K562 (cell line): ENCODE measurements around the gene TSR3. TPM values are rescaled to one million over a fixed set of nuclear protein-coding genes. Genes with fewer than 3 reads are reported as not detected.
A peak's percentile ranks its signal among the peaks of the same experiment; 100 is the strongest.

Source experiments
- ATF1 ChIP-seq, 2 experiments: fragments of 450-650 bp in 1 of 2; IDR thresholded peaks; 2 replicates each; pipeline ENCODE4 v1.6.1; 2016; ENCODE audit warnings: missing compliant biosample characterization in 1 of 2, missing genetic modification characterization in 1 of 2
- CREBBP ChIP-seq: IDR thresholded peaks from one replicate; pipeline ENCODE4 v1.6.1; 2012; ENCODE audit warnings: low read depth, mild to moderate bottlenecking, control low read depth, inconsistent platforms, low read length
- CREM ChIP-seq: IDR thresholded peaks from 2 replicates; pipeline ENCODE4 v1.6.1; 2014; ENCODE audit warnings: antibody characterized with exemption, low read depth
- E2F5 ChIP-seq: sonication (generic); formaldehyde crosslinking; IDR thresholded peaks from 2 replicates; pipeline ENCODE4 v1.8.0; 2022; ENCODE audit warnings: mild to moderate bottlenecking, missing genetic modification reagents
- HDAC3 ChIP-seq: fragments of 450-650 bp; IDR thresholded peaks from 2 replicates; pipeline ENCODE4 v1.6.1; 2018; ENCODE audit warnings: borderline replicate concordance, mild to moderate bottlenecking, moderate library complexity; ENCODE audit not compliant: partially characterized antibody
- HMGN3 ChIP-seq: IDR thresholded peaks from 2 replicates; pipeline ENCODE4 v1.6.1; 2011; ENCODE audit warnings: borderline replicate concordance, low read depth, mild to moderate bottlenecking, mixed read lengths, low read length; ENCODE audit not compliant: insufficient read length; ENCODE audit errors: extremely low read depth
- L3MBTL2 ChIP-seq: fragments of 450-650 bp; IDR thresholded peaks from 2 replicates; pipeline ENCODE4 v1.6.1; 2016; ENCODE audit warnings: mild to moderate bottlenecking, moderate library complexity
- MLLT1 ChIP-seq, 2 experiments: fragments of 450-650 bp; IDR thresholded peaks; 2 replicates each; pipeline ENCODE4 v1.6.1; 2016
- RBFOX2 ChIP-seq: fragments of 200-400 bp; formaldehyde crosslinking; IDR thresholded peaks from 2 replicates; pipeline ENCODE4 v1.6.1; 2017; ENCODE audit warnings: low read depth, mild to moderate bottlenecking, low read length, moderate library complexity
- RBM14 ChIP-seq: fragments of 200-400 bp; formaldehyde crosslinking; IDR thresholded peaks from 2 replicates; pipeline ENCODE4 v1.6.1; 2018; ENCODE audit warnings: low read depth, mild to moderate bottlenecking, low read length, moderate library complexity, borderline replicate concordance; ENCODE audit not compliant: insufficient read depth
- RFX1 ChIP-seq: fragments of 450-650 bp; IDR thresholded peaks from 2 replicates; pipeline ENCODE4 v1.6.1; 2016; ENCODE audit warnings: mild to moderate bottlenecking, moderate library complexity
- SMAD4 ChIP-seq: fragments of 250-450 bp; sonication (Bioruptor Pico); conservative IDR thresholded peaks from 2 replicates; pipeline ENCODE4 v1.8.0; 2021; ENCODE audit warnings: inconsistent platforms, mild to moderate bottlenecking, moderate library complexity
- SP1 ChIP-seq: sonication (generic); formaldehyde crosslinking; IDR thresholded peaks from 2 replicates; pipeline ENCODE4 v1.8.1; 2022; ENCODE audit warnings: mild to moderate bottlenecking, missing genetic modification reagents
- TARDBP ChIP-seq: fragments of 450-650 bp; IDR thresholded peaks from 2 replicates; pipeline ENCODE4 v1.6.1; 2016
- TRIM24 ChIP-seq, 2 experiments: fragments of 450-650 bp; IDR thresholded peaks; 2 replicates each; pipeline ENCODE4 v1.6.1; 2016
- ZBTB9 ChIP-seq: fragments of 450-650 bp; formaldehyde crosslinking; IDR thresholded peaks from 2 replicates; pipeline ENCODE4 v1.4.0; 2020; ENCODE audit warnings: mild to moderate bottlenecking, moderate library complexity
- ZC3H8 ChIP-seq: fragments of 450-650 bp; IDR thresholded peaks from 2 replicates; pipeline ENCODE4 v1.6.1; 2017
- ZHX1 ChIP-seq: fragments of 150-350 bp; conservative IDR thresholded peaks from 2 replicates; pipeline ENCODE4 v1.6.1; 2014; ENCODE audit warnings: low read length
- ZNF165 ChIP-seq: fragments of 250-450 bp; sonication (Bioruptor Pico); IDR thresholded peaks from 2 replicates; pipeline ENCODE4 v1.4.0; 2020; ENCODE audit warnings: borderline replicate concordance
- ZNF277 ChIP-seq: fragments of 250-450 bp; sonication (Bioruptor Pico); IDR thresholded peaks from 2 replicates; pipeline ENCODE4 v1.8.0; 2022; ENCODE audit warnings: inconsistent platforms, mild to moderate bottlenecking, moderate library complexity, borderline replicate concordance
- ZNF316 ChIP-seq: fragments of 450-650 bp; IDR thresholded peaks from 2 replicates; pipeline ENCODE4 v1.6.1; 2016
- polyA plus RNA-seq, 8 experiments: library from polyadenylated mRNA; depleted of rRNA in 4 of 8; stranded (reverse) in 5 of 8; unstranded in 3 of 8; fragments of >200 nt; fragmentation: Nextera tagmentation in 2 of 8; fragmentation: Illumina TruSeq in 1 of 8; extraction: Ambion mirVana in 2 of 8; extraction: Trizol in 1 of 8; gene quantifications; 2 replicates each; pipeline versions ENCODE4 v1.2.1 to v1.2.3, GENCODE V29; 2011 to 2014; ENCODE audit warnings: inconsistent platforms in 1 of 8, missing spikeins in 1 of 8
- total RNA-seq, 7 experiments: library from RNA; depleted of rRNA in 6 of 7; stranded (reverse); fragments of >200 nt in 6 of 7; fragmentation: Illumina TruSeq in 2 of 7; extraction: Trizol in 2 of 7; gene quantifications; 2 replicates each; pipeline versions ENCODE4 v1.2.1 to v1.2.3, GENCODE V29; 2011 to 2021; ENCODE audit warnings: low replicate concordance in 1 of 7

The TSR3 gene
- total and polyA plus RNA-seq, 9 of the 15 experiments (the other 6 are each of a cell fraction or from before 2014, with no cell fraction given): 1.5 to 74.8 (median 16.5) TPM

- TF ChIP-seq ZBTB9 (CRISPR knock-in tag): 0 out of 2 replicates have a peak, but pooled peaks have one; percentile 36
- no peak for TF ChIP-seq ZNF316
- no peak for TF ChIP-seq RBM14
- TF ChIP-seq ZNF165 (CRISPR knock-in tag): no peak
- TF ChIP-seq RBFOX2: peak; percentile 55
- TF ChIP-seq MLLT1 (IDR thresholded peaks at IDR 0.05): no peak
- TF ChIP-seq HDAC3: no peak
- TF ChIP-seq SMAD4: 0 out of 2 replicates have a peak, but pooled peaks have one; percentile 29
- peak; percentile 60 for TF ChIP-seq HMGN3
- no peak for TF ChIP-seq ZC3H8
- TF ChIP-seq TRIM24 (IDR thresholded peaks at IDR 0.05): no peak
- TF ChIP-seq CREBBP: no peak
- TF ChIP-seq ZHX1: no peak
- TF ChIP-seq CREM: peak; percentile 42; the same call in 1 of the 2 replicates
- TF ChIP-seq ZNF277 (CRISPR knock-in tag): no peak
- no peak for TF ChIP-seq E2F5 (CRISPR knock-in tag)
- TF ChIP-seq RFX1: no peak
- TF ChIP-seq TARDBP: 0 out of 2 replicates have a peak, but pooled peaks have one; percentile 57
- no peak for TF ChIP-seq ATF1 (CRISPR knock-in tag; IDR thresholded peaks at IDR 0.05)
- TF ChIP-seq ATF1 (tag; IDR thresholded peaks at IDR 0.05): peak; percentile 40; the same call in 1 of the 2 replicates
- TF ChIP-seq SP1 (CRISPR knock-in tag): peak; percentile 64; the same call in 1 of the 2 replicates
- peak; percentile 27; the same call in 1 of the 2 replicates for TF ChIP-seq L3MBTL2
These were observed 50.8 kb downstream of the TSR3 start (continued) for GRCh38 chr16:1300664-1301476.
